K562 (cell line): ENCODE results near the gene ADNP. TPM values are rescaled to one million over a fixed set of nuclear protein-coding genes. Genes with fewer than 3 reads are reported as not detected.

Experiments
- CHD1 ChIP-seq: fragments of 200-600 bp; sonication (generic); IDR thresholded peaks from one replicate; pipeline ENCODE4 v1.6.1; 2012; ENCODE audit warnings: mild to moderate bottlenecking, moderate library complexity, low read length, inconsistent platforms
- FOXK1 ChIP-seq: sonication (generic); formaldehyde crosslinking; IDR thresholded peaks from 2 replicates; pipeline ENCODE4 v1.8.0; 2022; ENCODE audit warnings: missing genetic modification reagents, mild to moderate bottlenecking, borderline replicate concordance
- PHF21A ChIP-seq: fragments of 450-650 bp; IDR thresholded peaks from 2 replicates; pipeline ENCODE4 v1.6.1; 2017; ENCODE audit warnings: low read depth, borderline replicate concordance
- POLR3A ChIP-seq: IDR thresholded peaks from 2 replicates; pipeline ENCODE4 v1.6.1; 2011; ENCODE audit warnings: borderline replicate concordance, mild to moderate bottlenecking, moderate library complexity; ENCODE audit not compliant: insufficient read length, insufficient read depth; ENCODE audit errors: extremely low read depth
- TAF7 ChIP-seq: fragments of 450-650 bp; IDR thresholded peaks from 2 replicates; pipeline ENCODE4 v1.6.1; 2016; ENCODE audit warnings: missing genetic modification characterization, missing compliant biosample characterization
- TGIF2 ChIP-seq: sonication (generic); formaldehyde crosslinking; IDR thresholded peaks from 2 replicates; pipeline ENCODE4 v1.8.1; 2022; ENCODE audit warnings: mild to moderate bottlenecking, missing genetic modification reagents, moderate library complexity
- ZNF140 ChIP-seq: fragments of 250-450 bp; sonication (Bioruptor Pico); IDR thresholded peaks from 2 replicates; pipeline ENCODE4 v1.8.0; 2021; ENCODE audit warnings: moderate library complexity, mild to moderate bottlenecking, inconsistent platforms
- ZNF197 ChIP-seq: fragments of 200-800 bp; sonication (Bioruptor generic); IDR thresholded peaks from 2 replicates; pipeline ENCODE4 v1.6.1; 2016; ENCODE audit warnings: low read depth, missing genetic modification characterization, missing compliant biosample characterization
- ZNF263 ChIP-seq: sonication (generic); formaldehyde crosslinking; IDR thresholded peaks from 2 replicates; pipeline ENCODE4 v1.8.0; 2022; ENCODE audit warnings: mild to moderate bottlenecking, missing genetic modification reagents, borderline replicate concordance
- ZNF589 ChIP-seq: fragments of 200-800 bp; sonication (Bioruptor generic); IDR thresholded peaks from 2 replicates; pipeline ENCODE4 v1.6.1; 2016; ENCODE audit warnings: low read depth, missing genetic modification characterization, missing compliant biosample characterization
- polyA plus RNA-seq, 8 experiments: library from polyadenylated mRNA; depleted of rRNA in 4 of 8; stranded (reverse) in 5 of 8; unstranded in 3 of 8; fragments of >200 nt; fragmentation: Nextera tagmentation in 2 of 8; fragmentation: Illumina TruSeq in 1 of 8; extraction: Ambion mirVana in 2 of 8; extraction: Trizol in 1 of 8; gene quantifications; 2 replicates each; pipeline versions ENCODE4 v1.2.1 to v1.2.3, GENCODE V29; 2011 to 2014; ENCODE audit warnings: inconsistent platforms in 1 of 8, missing spikeins in 1 of 8
- total RNA-seq, 7 experiments: library from RNA; depleted of rRNA in 6 of 7; stranded (reverse); fragments of >200 nt in 6 of 7; fragmentation: Illumina TruSeq in 2 of 7; extraction: Trizol in 2 of 7; gene quantifications; 2 replicates each; pipeline versions ENCODE4 v1.2.1 to v1.2.3, GENCODE V29; 2011 to 2021; ENCODE audit warnings: low replicate concordance in 1 of 7
- TF ChIP-seq, protein P1 (sequence below), 2 experiments: fragments of 450-650 bp in 1 of 2; sonication (generic) in 1 of 2; formaldehyde crosslinking in 1 of 2; IDR thresholded peaks in 1 of 2; conservative IDR thresholded peaks in 1 of 2; 2 replicates each; pipeline versions ENCODE4 v1.6.1 to v1.8.1; 2016 to 2023; ENCODE audit warnings: mild to moderate bottlenecking in 2 of 2, moderate library complexity in 2 of 2, inconsistent platforms in 1 of 2, missing genetic modification reagents in 1 of 2
- TF ChIP-seq, protein P2 (sequence below): sonication (generic); formaldehyde crosslinking; IDR thresholded peaks from 2 replicates; pipeline ENCODE4 v1.8.1; 2023; ENCODE audit warnings: missing genetic modification reagents, mild to moderate bottlenecking, borderline replicate concordance
- TF ChIP-seq, protein P3 (sequence below): fragments of 450-650 bp; IDR thresholded peaks from 2 replicates; pipeline ENCODE4 v1.6.1; 2016; ENCODE audit warnings: low read depth

Gene ADNP
- total and polyA plus RNA-seq, 9 of the 15 experiments (the other 6 are each of a cell fraction or from before 2014, with no cell fraction given): 17.8 to 59.9 (median 25.3) TPM

DNA sequence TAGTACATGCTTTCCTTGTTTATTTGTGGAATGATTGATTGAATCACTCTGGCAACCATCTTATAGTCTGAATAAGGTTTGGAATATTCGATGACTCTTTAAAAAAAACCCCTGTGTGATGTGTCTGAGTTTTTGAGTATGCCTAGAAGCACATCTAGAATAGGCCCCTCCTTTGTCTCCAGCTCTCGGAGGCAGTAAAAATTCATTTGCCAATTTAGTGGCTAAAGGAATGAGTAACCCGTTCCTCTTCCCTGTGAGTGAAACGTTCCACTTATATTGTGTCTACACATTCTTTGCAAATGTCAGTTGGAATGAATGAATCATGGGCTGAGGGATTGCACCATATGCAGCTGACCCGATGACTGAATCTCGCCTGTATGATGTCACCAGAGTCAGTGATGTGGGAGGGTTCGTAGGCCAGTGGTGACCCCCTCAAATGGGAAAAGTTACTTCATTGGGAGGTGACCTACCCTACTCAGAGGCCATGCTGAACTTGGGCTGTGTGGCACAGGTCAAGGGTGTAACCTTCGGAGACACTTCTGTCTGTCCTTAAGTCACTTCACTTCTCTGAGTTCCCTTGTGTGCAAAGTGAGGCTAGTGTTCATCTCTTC is 48.9 kb upstream of the ADNP start (continued):
- TF ChIP-seq, protein P1, sequence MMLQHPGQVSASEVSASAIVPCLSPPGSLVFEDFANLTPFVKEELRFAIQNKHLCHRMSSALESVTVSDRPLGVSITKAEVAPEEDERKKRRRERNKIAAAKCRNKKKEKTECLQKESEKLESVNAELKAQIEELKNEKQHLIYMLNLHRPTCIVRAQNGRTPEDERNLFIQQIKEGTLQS (IDR thresholded peaks at IDR 0.05): peak; percentile 97
- TF ChIP-seq, protein P1 (CRISPR knock-in tag; conservative IDR thresholded peaks at IDR 0.05): no peak
- TF ChIP-seq CHD1 (no peak), ZNF140 (CRISPR knock-in tag) (no peak), POLR3A (no peak), TAF7 (no peak), TGIF2 (CRISPR knock-in tag) (no peak), ZNF263 (CRISPR knock-in tag) (no peak), ZNF589 (CRISPR knock-in tag) (no peak), FOXK1 (no peak), PHF21A (no peak), ZNF197 (CRISPR knock-in tag) (no peak)
- TF ChIP-seq, protein P2, sequence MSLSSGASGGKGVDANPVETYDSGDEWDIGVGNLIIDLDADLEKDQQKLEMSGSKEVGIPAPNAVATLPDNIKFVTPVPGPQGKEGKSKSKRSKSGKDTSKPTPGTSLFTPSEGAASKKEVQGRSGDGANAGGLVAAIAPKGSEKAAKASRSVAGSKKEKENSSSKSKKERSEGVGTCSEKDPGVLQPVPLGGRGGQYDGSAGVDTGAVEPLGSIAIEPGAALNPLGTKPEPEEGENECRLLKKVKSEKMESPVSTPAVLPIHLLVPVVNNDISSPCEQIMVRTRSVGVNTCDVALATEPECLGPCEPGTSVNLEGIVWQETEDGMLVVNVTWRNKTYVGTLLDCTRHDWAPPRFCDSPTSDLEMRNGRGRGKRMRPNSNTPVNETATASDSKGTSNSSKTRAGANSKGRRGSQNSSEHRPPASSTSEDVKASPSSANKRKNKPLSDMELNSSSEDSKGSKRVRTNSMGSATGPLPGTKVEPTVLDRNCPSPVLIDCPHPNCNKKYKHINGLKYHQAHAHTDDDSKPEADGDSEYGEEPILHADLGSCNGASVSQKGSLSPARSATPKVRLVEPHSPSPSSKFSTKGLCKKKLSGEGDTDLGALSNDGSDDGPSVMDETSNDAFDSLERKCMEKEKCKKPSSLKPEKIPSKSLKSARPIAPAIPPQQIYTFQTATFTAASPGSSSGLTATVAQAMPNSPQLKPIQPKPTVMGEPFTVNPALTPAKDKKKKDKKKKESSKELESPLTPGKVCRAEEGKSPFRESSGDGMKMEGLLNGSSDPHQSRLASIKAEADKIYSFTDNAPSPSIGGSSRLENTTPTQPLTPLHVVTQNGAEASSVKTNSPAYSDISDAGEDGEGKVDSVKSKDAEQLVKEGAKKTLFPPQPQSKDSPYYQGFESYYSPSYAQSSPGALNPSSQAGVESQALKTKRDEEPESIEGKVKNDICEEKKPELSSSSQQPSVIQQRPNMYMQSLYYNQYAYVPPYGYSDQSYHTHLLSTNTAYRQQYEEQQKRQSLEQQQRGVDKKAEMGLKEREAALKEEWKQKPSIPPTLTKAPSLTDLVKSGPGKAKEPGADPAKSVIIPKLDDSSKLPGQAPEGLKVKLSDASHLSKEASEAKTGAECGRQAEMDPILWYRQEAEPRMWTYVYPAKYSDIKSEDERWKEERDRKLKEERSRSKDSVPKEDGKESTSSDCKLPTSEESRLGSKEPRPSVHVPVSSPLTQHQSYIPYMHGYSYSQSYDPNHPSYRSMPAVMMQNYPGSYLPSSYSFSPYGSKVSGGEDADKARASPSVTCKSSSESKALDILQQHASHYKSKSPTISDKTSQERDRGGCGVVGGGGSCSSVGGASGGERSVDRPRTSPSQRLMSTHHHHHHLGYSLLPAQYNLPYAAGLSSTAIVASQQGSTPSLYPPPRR: no peak
- TF ChIP-seq, protein P3, sequence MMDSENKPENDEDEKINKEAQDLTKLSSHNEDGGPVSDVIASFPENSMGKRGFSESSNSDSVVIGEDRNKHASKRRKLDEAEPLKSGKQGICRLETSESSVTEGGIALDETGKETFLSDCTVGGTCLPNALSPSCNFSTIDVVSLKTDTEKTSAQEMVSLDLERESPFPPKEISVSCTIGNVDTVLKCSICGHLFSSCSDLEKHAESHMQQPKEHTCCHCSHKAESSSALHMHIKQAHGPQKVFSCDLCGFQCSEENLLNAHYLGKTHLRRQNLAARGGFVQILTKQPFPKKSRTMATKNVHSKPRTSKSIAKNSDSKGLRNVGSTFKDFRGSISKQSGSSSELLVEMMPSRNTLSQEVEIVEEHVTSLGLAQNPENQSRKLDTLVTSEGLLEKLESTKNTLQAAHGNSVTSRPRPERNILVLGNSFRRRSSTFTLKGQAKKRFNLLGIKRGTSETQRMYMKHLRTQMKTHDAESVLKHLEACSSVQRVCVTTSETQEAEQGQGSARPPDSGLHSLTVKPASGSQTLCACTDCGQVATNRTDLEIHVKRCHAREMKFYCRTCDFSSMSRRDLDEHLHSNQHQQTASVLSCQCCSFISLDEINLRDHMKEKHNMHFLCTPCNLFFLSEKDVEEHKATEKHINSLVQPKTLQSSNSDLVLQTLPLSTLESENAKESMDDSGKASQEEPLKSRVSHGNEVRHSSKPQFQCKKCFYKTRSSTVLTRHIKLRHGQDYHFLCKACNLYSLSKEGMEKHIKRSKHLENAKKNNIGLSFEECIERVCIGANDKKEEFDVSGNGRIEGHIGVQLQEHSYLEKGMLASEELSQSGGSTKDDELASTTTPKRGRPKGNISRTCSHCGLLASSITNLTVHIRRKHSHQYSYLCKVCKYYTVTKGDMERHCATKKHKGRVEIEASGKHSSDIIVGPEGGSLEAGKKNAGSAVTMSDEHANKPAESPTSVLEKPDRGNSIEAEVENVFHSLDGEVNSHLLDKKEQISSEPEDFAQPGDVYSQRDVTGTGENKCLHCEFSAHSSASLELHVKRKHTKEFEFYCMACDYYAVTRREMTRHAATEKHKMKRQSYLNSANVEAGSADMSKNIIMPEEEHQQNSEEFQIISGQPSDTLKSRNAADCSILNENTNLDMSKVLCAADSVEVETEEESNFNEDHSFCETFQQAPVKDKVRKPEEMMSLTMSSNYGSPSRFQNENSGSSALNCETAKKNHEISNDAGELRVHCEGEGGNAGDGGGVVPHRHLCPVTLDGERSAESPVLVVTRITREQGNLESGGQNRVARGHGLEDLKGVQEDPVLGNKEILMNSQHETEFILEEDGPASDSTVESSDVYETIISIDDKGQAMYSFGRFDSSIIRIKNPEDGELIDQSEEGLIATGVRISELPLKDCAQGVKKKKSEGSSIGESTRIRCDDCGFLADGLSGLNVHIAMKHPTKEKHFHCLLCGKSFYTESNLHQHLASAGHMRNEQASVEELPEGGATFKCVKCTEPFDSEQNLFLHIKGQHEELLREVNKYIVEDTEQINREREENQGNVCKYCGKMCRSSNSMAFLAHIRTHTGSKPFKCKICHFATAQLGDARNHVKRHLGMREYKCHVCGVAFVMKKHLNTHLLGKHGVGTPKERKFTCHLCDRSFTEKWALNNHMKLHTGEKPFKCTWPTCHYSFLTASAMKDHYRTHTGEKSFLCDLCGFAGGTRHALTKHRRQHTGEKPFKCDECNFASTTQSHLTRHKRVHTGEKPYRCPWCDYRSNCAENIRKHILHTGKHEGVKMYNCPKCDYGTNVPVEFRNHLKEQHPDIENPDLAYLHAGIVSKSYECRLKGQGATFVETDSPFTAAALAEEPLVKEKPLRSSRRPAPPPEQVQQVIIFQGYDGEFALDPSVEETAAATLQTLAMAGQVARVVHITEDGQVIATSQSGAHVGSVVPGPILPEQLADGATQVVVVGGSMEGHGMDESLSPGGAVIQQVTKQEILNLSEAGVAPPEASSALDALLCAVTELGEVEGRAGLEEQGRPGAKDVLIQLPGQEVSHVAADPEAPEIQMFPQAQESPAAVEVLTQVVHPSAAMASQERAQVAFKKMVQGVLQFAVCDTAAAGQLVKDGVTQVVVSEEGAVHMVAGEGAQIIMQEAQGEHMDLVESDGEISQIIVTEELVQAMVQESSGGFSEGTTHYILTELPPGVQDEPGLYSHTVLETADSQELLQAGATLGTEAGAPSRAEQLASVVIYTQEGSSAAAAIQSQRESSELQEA: no peak
